WTC11 (cell line): ENCODE data around the gene ZNF740. TPM values are rescaled to one million over a fixed set of nuclear protein-coding genes. Genes with fewer than 3 reads are reported as not detected.

Source experiments
- ATAC-seq: fragments of 200-7000 bp; cut with Tn5 transposase; 2 replicates; pipeline ENCODE4 v1.10.0; 2021; ENCODE audit warnings: mild to moderate bottlenecking, moderate library complexity
- CTCF ChIA-PET: fragments of 300-600 bp; sonication (Branson Sonifier 250); formaldehyde crosslinking; loops from one replicate; lab custom pipeline; 2021; ENCODE audit warnings: antibody characterized with exemption; lab: Charles Lee
- POLR2A ChIA-PET: fragments of 350-600 bp; sonication (Branson Sonifier 250); formaldehyde crosslinking; loops from one replicate; lab custom pipeline; 2021; ENCODE audit warnings: antibody characterized with exemption; lab: Charles Lee
- DNase-seq: peaks from one replicate; pipeline ENCODE4 v3.0.0; 2021; ENCODE audit warnings: low spot score
- H3K27ac Mint-ChIP-seq: 2 replicates; pipeline ENCODE4 v1.8.0; 2021; ENCODE audit warnings: mixed read lengths
- H3K27me3 Mint-ChIP-seq: 2 replicates; pipeline ENCODE4 v1.8.0; 2021; ENCODE audit warnings: low read depth, mild to moderate bottlenecking, moderate library complexity, mixed read lengths
- H3K36me3 Mint-ChIP-seq: 2 replicates; pipeline ENCODE4 v1.8.0; 2021; ENCODE audit warnings: mixed read lengths
- H3K4me1 Mint-ChIP-seq: 2 replicates; pipeline ENCODE4 v1.8.0; 2022; ENCODE audit warnings: mixed read lengths
- H3K4me3 Mint-ChIP-seq: 2 replicates; pipeline ENCODE4 v1.8.0; 2021; ENCODE audit warnings: mild to moderate bottlenecking, moderate library complexity, mixed read lengths
- H3K9me3 Mint-ChIP-seq: 2 replicates; pipeline ENCODE4 v1.8.0; 2021; ENCODE audit warnings: mixed read lengths
- ATF6 ChIP-seq: sonication (generic); formaldehyde crosslinking; IDR thresholded peaks from 2 replicates; pipeline ENCODE4 v1.8.1; 2023; ENCODE audit warnings: mild to moderate bottlenecking, missing genetic modification reagents
- EMX1 ChIP-seq: fragments of 250-450 bp; sonication (Bioruptor Pico); IDR thresholded peaks from 2 replicates; pipeline ENCODE4 v1.8.0; 2021; ENCODE audit warnings: mild to moderate bottlenecking
- ESRRA ChIP-seq: sonication (generic); formaldehyde crosslinking; IDR thresholded peaks from 2 replicates; pipeline ENCODE4 v1.8.1; 2022; ENCODE audit warnings: mild to moderate bottlenecking, missing genetic modification reagents, borderline replicate concordance
- NFYB ChIP-seq: sonication (generic); formaldehyde crosslinking; conservative IDR thresholded peaks from 2 replicates; pipeline ENCODE4 v1.8.0; 2022; ENCODE audit warnings: low read depth, missing genetic modification reagents
- SP1 ChIP-seq: sonication (generic); formaldehyde crosslinking; conservative IDR thresholded peaks from 2 replicates; pipeline ENCODE4 v1.8.1; 2022; ENCODE audit warnings: missing genetic modification reagents
- USF2 ChIP-seq: sonication (generic); formaldehyde crosslinking; IDR thresholded peaks from 2 replicates; pipeline ENCODE4 v1.8.1; 2023; ENCODE audit warnings: mild to moderate bottlenecking, missing genetic modification reagents, moderate library complexity
- ZNF219 ChIP-seq: sonication (generic); formaldehyde crosslinking; IDR thresholded peaks from 2 replicates; pipeline ENCODE4 v1.8.0; 2023; ENCODE audit warnings: missing genetic modification reagents, mild to moderate bottlenecking, borderline replicate concordance
- ZNF263 ChIP-seq: sonication (generic); formaldehyde crosslinking; IDR thresholded peaks from 2 replicates; pipeline ENCODE4 v1.8.1; 2022; ENCODE audit warnings: low read depth, mild to moderate bottlenecking, moderate library complexity, missing genetic modification reagents
- ZNF416 ChIP-seq: fragments of 250-450 bp; sonication (Bioruptor Pico); IDR thresholded peaks from 2 replicates; pipeline ENCODE4 v1.9.0; 2021; ENCODE audit warnings: mild to moderate bottlenecking, inconsistent platforms
- total RNA-seq: library from RNA; stranded (reverse); gene quantifications from 3 replicates; pipeline ENCODE4 v1.2.3, GENCODE V29; 2021
- TF ChIP-seq, protein P1 (sequence below): fragments of 200-600 bp; IDR thresholded peaks from 2 replicates; pipeline ENCODE4 v1.8.0; 2022; ENCODE audit warnings: antibody characterized with exemption
- TF ChIP-seq, protein P2 (sequence below): sonication (generic); formaldehyde crosslinking; IDR thresholded peaks from 2 replicates; pipeline ENCODE4 v1.8.1; 2023; ENCODE audit warnings: mild to moderate bottlenecking, missing genetic modification reagents
- TF ChIP-seq, protein P3 (sequence below): sonication (generic); formaldehyde crosslinking; IDR thresholded peaks from 2 replicates; pipeline ENCODE4 v1.8.1; 2022; ENCODE audit warnings: missing genetic modification reagents, borderline replicate concordance

ZNF740 gene
- total RNA-seq, 1 experiment from 2014 or later, result 26.6 TPM

DNA sequence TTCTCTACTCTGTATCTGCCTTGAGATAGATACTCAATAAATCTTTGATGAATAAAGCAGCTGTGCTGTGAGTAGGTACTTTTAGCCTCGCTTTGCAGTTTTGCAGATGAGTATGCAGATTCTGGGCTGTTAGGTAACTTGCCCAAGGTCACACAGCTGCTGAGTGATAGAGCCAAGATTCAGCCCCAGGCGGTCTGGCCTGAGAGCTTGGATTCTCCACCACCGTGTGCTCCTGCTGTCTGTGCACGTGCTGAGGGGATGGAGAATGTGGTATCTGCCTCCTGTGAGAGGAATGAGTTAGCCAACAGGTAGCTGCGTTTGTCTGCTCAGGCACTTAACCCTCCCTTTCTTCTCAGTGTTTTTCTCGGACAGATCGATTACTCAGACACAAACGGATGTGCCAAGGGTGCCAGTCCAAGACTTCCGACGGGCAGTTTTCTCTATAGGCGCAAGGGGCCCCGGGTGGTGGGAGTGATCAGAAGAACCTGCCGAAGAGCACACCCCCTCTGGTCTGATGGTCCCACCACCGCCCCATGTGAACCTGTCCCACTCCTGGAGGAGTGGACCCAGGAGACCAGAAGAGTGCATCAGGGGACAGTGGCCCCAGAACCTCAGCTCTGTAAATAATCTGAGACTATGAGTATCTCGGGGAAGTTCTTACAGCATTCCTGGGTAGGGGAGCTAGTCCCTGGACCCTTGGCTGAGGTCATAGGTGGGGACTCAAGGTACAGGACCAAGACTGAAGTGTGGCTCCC lies 6.8 kb downstream of the ZNF740 start:
- Mint-ChIP-seq H3K9me3 (no peaks in the 10 kb centered on the region), H3K4me1 (peaks cover 18% of the 10 kb centered on the region), H3K4me3 (no peak overlapping the region), H3K27me3 (peaks cover 6% of the 10 kb centered on the region), H3K27ac (no peak overlapping the region), H3K36me3 (peaks cover 49% of the 10 kb centered on the region)
- no peak for ATAC-seq
- ChIA-PET CTCF (interaction anchor here (0.5 to 5.4 kb wide), 13 partner anchors 9 to 246 kb away, joined by 3 to 41 read pairs (median 4); partner anchors contain the start of gene AAAS), POLR2A (interaction anchor here (1.4 kb wide), 1 partner anchor 10 kb away, joined by 3 read pairs; no protein-coding TSS in a partner anchor)
- DNase-seq, result no peak
- TF ChIP-seq NFYB (CRISPR knock-in tag) (no peak), ATF6 (CRISPR knock-in tag) (no peak), SP1 (CRISPR knock-in tag) (no peak), USF2 (CRISPR knock-in tag) (no peak), EMX1 (no peak), ZNF219 (CRISPR knock-in tag) (no peak), ZNF416 (CRISPR knock-in tag) (no peak)
- TF ChIP-seq, all 79 proteins: peak for 0

DNA sequence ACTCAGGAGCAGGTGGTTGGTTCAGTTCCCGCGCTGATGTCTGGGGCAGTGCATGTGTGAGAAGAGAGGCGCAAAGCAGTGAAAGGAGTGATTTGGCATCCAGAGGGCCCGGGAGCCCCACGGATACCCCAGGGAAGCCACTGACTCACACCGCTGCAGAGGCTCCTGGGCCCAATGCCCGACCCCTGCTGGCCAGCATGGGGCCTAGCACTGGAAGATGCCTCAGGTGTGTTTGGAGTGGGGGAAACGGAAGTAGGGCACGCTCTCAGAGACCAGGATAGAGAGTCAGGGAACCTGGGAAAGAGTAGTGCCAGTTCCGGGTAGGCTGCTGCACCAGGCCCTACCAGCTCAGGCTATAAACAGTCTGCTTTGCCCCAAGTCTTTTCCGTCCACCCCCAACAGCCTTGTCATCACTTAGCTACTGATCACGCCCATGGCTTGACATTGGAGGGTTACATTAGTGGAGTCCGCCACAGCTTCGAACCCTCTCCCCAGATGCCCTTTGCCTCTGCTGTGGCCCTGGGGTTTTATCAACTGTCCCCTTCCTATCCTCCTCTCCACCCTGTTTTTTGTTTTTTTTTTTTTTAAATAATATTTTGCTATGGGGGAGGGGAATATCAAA lies 9.7 kb downstream of the ZNF740 start:
- Mint-ChIP-seq H3K4me1 (peaks cover 16% of the 10 kb centered on the region), H3K27ac (no peak overlapping the region), H3K9me3 (no peaks in the 10 kb centered on the region), H3K27me3 (peaks cover 35% of the 10 kb centered on the region), H3K36me3 (peaks cover 34% of the 10 kb centered on the region), H3K4me3 (no peak overlapping the region)
- ChIA-PET POLR2A (no interaction called here), CTCF (interaction anchor here (0.7 to 5.4 kb wide), 13 partner anchors 8 to 136 kb away, joined by 3 to 41 read pairs (median 5); partner anchors contain the start of genes IGFBP6 and ZNF740)
- TF ChIP-seq, protein P1, sequence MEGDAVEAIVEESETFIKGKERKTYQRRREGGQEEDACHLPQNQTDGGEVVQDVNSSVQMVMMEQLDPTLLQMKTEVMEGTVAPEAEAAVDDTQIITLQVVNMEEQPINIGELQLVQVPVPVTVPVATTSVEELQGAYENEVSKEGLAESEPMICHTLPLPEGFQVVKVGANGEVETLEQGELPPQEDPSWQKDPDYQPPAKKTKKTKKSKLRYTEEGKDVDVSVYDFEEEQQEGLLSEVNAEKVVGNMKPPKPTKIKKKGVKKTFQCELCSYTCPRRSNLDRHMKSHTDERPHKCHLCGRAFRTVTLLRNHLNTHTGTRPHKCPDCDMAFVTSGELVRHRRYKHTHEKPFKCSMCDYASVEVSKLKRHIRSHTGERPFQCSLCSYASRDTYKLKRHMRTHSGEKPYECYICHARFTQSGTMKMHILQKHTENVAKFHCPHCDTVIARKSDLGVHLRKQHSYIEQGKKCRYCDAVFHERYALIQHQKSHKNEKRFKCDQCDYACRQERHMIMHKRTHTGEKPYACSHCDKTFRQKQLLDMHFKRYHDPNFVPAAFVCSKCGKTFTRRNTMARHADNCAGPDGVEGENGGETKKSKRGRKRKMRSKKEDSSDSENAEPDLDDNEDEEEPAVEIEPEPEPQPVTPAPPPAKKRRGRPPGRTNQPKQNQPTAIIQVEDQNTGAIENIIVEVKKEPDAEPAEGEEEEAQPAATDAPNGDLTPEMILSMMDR, result peak; percentile 53; the same call in 1 of the 2 replicates
- no peak for TF ChIP-seq ZNF263 (CRISPR knock-in tag)
- DNase-seq (peak; percentile 78), ATAC-seq (peak; percentile 97)

- no peak overlapping the region for H3K27ac Mint-ChIP-seq
- H3K9me3 Mint-ChIP-seq, result no peaks in the 10 kb centered on the region
- peaks cover 16% of the 10 kb centered on the region for H3K4me1 Mint-ChIP-seq
- H3K36me3 Mint-ChIP-seq, result peaks cover 23% of the 10 kb centered on the region
- TF ChIP-seq, protein P2, sequence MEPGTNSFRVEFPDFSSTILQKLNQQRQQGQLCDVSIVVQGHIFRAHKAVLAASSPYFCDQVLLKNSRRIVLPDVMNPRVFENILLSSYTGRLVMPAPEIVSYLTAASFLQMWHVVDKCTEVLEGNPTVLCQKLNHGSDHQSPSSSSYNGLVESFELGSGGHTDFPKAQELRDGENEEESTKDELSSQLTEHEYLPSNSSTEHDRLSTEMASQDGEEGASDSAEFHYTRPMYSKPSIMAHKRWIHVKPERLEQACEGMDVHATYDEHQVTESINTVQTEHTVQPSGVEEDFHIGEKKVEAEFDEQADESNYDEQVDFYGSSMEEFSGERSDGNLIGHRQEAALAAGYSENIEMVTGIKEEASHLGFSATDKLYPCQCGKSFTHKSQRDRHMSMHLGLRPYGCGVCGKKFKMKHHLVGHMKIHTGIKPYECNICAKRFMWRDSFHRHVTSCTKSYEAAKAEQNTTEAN (CRISPR knock-in tag), result no peak
- TF ChIP-seq, protein P3, sequence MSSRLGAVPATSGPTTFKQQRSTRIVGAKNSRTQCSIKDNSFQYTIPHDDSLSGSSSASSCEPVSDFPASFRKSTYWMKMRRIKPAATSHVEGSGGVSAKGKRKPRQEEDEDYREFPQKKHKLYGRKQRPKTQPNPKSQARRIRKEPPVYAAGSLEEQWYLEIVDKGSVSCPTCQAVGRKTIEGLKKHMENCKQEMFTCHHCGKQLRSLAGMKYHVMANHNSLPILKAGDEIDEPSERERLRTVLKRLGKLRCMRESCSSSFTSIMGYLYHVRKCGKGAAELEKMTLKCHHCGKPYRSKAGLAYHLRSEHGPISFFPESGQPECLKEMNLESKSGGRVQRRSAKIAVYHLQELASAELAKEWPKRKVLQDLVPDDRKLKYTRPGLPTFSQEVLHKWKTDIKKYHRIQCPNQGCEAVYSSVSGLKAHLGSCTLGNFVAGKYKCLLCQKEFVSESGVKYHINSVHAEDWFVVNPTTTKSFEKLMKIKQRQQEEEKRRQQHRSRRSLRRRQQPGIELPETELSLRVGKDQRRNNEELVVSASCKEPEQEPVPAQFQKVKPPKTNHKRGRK (CRISPR knock-in tag), result no peak
- TF ChIP-seq ESRRA (CRISPR knock-in tag), result no peak
- H3K27me3 Mint-ChIP-seq, result peaks cover 46% of the 10 kb centered on the region
- ATAC-seq (no peak), DNase-seq (no peak)
- CTCF ChIA-PET, result interaction anchor here (1.0 to 5.4 kb wide), 5 partner anchors 11 to 125 kb away, joined by 4 to 41 read pairs (median 8); partner anchors contain the start of genes IGFBP6 and ZNF740
- no peak overlapping the region for H3K4me3 Mint-ChIP-seq
- POLR2A ChIA-PET, result no interaction called here
These were observed 10.8 kb downstream of the ZNF740 start for GRCh38 chr12:53191096-53191884.
